EL (cell line): ENCODE results near the gene ZNF132.

ENCODE experiments used
- DNase-seq: peaks from one replicate; pipeline ENCODE4 v3.0.0-alpha.2; 2016

ZNF132 gene

GRCh38 chr19:58385891-58386575 lies 53.9 kb downstream of the ZNF132 start:
- no peak for DNase-seq

DNA sequence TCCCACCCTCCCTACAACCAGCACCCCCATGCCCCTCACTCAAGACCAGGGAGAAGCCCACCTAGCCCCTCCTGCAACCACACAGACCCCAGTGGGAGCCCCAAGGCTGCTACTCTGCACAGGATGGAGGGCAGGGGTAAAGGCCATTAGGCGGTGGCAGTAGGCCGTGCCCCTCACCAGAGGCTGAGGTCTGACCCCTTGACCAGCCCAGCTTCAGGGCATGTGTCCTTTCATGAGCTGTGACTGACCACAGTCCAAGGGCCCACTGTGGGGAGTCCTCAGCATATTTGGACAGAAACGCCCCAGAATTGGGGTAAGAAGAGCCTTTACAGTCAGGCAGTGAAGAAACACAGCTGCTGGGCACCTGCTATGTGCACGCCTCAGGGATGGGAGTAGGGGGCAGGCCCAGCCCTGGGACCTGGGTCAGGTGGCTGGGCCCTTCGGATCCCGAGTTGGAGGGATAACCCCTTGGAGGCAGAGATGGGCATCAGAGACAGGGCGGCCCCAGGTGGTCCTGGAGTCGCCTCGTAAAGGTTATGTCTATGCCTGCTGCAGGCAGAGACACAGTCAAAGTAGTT lies 54.6 kb downstream of the ZNF132 start:
- no peak for DNase-seq

- no peak for DNase-seq
Measured at GRCh38 chr19:58382997-58383603, 56.9 kb downstream of the ZNF132 start.
